Transverse colon (tissue), 4 donors: ENCODE data around the gene SLC39A5.

Experiments used
- POLR2A ChIP-seq: fragments of 450-650 bp; IDR thresholded peaks from one replicate; pipeline ENCODE4 v1.6.1; 2016; ENCODE audit warnings: antibody characterized with exemption, mild to moderate bottlenecking, moderate library complexity
- POLR2AphosphoS5 ChIP-seq, 3 donors: sonication (generic); formaldehyde crosslinking; IDR thresholded peaks; one replicate each; pipeline ENCODE4 v1.6.1; 2016; ENCODE audit warnings: antibody characterized with exemption in 3 of 3
- TF ChIP-seq, protein P1 (sequence below), 5 experiments: fragments of 200-600 bp in 3 of 5; fragments of 450-650 bp in 2 of 5; sonication (generic) in 3 of 5; IDR thresholded peaks; 1 replicate in 2 of 5; 2 replicates in 3 of 5; pipeline ENCODE4 v1.5.1; 2016 to 2017; ENCODE audit warnings: antibody characterized with exemption in 5 of 5, inconsistent platforms in 3 of 5, mild to moderate bottlenecking in 2 of 5, moderate library complexity in 1 of 5

DNA sequence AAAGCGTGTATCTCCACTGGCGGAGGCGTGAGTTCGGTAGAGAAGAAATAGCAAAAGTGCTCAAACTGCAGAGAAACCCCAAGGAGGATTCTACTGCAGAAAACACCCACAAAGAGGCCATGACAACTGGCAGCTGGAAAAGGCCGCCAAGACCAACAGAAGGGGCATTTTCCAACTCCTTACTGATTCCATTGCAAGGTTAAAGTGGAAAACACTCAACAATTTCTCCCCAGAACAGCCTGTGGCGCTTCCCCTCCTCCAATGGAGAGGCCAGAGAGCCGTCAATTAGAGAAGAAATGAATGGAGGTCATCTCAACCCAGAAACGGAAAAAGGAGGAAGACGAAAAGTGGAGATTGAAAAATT, 29.0 kb downstream of the SLC39A5 start:
- TF ChIP-seq, protein P1, sequence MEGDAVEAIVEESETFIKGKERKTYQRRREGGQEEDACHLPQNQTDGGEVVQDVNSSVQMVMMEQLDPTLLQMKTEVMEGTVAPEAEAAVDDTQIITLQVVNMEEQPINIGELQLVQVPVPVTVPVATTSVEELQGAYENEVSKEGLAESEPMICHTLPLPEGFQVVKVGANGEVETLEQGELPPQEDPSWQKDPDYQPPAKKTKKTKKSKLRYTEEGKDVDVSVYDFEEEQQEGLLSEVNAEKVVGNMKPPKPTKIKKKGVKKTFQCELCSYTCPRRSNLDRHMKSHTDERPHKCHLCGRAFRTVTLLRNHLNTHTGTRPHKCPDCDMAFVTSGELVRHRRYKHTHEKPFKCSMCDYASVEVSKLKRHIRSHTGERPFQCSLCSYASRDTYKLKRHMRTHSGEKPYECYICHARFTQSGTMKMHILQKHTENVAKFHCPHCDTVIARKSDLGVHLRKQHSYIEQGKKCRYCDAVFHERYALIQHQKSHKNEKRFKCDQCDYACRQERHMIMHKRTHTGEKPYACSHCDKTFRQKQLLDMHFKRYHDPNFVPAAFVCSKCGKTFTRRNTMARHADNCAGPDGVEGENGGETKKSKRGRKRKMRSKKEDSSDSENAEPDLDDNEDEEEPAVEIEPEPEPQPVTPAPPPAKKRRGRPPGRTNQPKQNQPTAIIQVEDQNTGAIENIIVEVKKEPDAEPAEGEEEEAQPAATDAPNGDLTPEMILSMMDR (IDR thresholded peaks at IDR 0.05): no peak
- TF ChIP-seq POLR2AphosphoS5 (IDR thresholded peaks at IDR 0.05) (no peak), POLR2A (no peak)
